NCI-H1092 (cell line): ENCODE results near the gene RCAN2.

Experiments
- DNase-seq: peaks from one replicate; lab custom pipeline; 2025; lab: John Stamatoyannopoulos, UW

RCAN2 gene

DNA sequence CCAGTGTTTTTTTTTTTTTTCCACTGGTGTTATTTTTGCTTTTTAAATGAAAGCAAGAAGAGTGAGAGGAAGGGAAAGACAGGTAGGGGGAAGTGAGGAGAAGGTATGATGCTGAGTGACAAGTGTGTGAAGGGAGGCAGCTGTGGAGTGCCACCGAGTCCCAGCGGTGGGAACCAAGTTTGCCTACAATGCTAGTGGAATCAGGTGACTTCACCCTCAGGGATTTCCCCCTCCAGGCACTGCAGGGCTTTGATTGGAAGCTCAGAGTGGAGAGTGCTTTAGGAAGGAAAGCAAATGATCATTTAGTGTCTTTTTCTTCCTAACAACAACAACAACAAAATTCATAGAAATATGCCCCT, 200.0 kb downstream of the RCAN2 start:
- DNase-seq, result no peak

DNA sequence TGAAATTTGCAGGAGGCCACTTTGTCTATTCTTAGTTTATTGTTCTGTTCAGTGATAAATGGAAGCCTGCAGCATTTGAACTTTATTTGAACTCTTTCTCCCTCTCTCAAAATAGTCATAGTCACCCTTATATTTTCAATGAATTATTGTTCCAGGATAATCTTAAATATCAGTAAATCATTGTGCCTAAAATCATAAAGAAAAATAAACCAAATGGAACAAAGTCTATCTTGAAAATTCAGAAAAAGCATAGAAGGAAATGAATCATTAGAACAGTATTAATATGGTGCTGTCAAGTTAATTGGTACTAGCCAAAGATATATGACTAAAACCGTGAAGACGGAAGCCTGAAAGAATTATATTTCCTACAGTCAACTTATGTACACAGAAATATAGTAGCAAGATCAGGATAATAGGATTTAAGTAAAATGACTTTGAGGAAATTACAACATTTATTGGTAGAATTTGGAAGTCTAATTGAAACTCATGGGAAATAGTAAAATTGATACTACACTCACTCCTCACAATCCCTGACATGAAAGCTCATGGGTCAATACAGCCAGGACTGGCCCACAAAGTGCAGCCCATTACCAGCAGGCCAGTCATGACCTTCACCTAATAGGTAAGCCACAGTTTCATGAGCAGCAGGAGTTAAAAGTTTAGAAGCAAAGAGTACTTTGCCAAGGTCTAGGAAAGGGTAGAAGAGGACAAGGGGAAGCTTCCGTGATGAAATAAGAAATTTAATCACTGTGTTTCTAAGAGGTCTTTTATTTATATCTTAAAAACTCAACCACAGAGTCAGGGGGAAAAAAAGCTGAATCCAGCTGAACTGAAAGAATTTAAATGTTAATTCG, 200.6 kb downstream of the RCAN2 start:
- DNase-seq, result no peak

DNA sequence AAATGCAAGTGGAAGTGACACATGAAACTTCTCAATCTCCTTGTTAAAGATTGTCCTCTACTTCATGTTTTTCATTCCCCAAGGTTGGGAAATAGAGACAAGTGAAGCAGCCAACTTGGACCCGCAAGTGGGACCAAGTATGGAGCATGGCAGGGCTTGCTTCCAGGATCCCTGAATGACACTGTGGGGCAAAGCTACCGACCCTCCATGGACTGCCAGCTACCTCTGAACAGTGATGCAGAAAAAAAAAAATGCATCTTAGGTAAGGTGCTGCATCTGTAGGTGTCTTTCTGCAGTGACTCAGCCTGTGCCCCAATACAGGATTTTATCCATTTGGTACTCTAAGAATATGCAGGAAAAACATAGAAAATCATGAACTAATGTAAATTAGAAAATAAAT, 201.4 kb downstream of the RCAN2 start:
- no peak for DNase-seq

- DNase-seq, result no peak
Observed at GRCh38 chr6:46288835-46289234, 202.4 kb downstream of the RCAN2 start.

DNA sequence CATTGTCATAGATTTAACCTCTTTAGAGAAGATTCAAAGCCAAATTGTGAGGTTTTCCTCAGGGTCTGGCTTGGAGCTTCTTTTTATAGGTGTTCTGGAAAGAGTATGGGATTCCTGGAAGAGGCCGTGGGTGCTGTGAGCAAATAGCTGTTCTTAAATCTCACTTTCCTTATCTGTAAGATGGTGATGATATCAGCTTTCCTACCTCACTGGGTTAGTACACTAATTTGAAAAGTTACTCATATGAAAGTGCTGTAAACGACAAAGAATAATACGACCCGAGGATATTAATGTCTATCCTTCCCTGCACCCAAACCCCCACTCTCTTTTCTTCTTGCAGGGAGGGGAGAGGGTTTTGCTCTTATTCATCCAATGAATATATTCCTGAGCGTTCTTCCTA, 203.6 kb downstream of the RCAN2 start:
- no peak for DNase-seq

DNA sequence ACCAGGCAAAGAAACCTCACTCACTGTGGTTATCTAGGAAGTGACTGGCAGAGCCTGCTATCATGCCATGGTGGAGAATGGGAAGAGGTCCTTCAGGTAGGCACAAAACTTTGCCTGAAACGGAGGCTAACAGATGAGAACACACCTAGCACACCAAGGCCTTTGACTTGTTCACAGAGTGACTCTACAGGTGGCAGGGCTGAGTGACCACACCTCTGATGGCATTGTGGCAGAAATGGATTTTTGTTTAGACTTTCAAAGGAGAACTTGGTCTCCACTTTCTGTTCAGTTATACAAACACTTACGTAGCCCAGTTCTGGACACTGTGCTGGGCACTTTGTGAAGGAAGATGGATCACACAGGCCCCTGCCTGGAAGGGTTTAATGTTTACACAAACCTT, 204.2 kb downstream of the RCAN2 start:
- no peak for DNase-seq

DNA sequence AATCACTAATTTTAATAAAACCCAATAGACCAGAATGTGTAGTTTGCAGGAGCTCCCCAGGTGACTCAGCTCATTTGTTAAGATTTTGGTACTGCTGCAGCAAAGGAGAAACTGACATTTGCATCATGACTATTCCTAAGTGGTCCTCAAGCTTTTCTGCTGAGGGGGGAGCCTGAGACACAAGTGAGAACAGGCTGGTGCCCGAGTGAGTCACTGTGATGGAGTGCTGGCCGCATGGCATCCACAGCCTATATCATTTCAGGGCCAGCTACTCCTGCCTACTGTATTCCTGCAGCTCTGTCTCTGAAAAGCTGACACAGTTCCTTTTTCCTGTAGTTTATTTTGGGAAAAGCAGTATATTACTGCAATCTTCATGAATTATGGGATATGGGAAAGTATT, 206.8 kb downstream of the RCAN2 start:
- no peak for DNase-seq

- DNase-seq, result no peak
Observed at GRCh38 chr6:46281110-46281509, 210.1 kb downstream of the RCAN2 start.

DNA sequence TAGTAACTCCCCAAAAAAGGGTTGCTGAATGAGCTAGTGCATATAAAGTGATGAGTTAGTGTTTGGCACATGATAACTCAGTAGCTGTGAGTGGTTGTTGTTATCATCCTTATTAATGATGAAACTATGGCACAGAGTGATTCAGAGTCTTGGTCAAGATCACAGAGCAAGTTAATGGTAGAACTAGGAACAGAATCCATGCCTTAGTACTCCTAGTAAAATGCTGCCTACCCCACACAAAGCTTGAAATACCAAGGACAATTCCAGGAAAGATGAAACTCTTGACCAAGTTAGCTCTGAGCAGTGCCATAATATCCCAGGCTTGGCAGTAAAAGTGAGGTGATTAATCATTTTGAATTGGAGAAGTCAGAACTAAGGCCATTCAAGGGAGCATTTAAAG, 211.4 kb downstream of the RCAN2 start:
- no peak for DNase-seq

DNA sequence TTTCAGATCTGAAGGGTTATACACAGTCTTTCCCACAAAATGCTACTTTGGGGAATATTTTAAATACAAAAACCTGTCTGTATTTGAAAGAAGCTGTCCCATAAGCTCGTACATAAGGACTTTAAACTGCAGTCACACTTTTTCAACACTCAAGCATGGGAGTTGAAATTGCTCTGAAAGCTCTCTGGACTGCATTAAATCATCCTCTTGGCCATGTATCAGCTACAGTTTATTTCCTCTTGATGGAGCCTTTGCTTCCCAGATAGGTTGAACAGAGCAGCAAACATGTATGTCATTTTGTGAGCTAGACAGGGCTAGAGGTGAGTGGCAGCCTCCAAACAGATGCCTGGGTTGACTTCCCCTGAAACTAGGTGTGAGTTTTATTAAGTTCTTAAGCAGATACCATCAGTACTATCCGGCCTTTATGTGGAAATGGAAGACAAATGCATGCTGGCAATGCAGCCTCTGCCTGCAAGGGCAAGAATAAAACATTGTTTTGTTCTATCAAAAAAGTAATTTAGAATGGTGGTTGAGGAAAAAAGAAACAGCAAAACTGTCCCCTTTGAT, 214.6 kb downstream of the RCAN2 start:
- no peak for DNase-seq

GRCh38 chr6:46274502-46274901, 216.7 kb downstream of the RCAN2 start:
- no peak for DNase-seq

GRCh38 chr6:46273911-46274310, 217.3 kb downstream of the RCAN2 start:
- DNase-seq, result no peak

DNA sequence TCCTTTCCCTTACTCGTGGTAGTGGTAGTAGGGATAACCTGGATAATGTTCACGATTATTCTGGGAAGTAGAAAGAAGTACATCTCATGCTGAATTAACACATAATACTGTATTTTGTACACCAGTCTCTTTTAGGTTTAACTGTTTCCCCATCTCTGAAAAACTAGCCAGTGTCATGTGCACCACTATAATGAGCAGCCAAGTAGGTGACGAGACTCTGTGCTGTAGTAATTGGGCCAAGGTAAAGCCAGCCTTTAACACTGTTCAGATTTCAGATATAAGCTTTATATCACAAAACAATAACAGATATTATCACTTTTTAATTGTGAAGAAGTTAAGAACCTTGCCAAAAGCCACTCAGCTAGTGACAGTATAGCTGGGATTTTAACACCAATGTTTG, 219.5 kb downstream of the RCAN2 start:
- DNase-seq, result no peak

- DNase-seq, result no peak
Observed at GRCh38 chr6:46271107-46271506, 220.1 kb downstream of the RCAN2 start.

GRCh38 chr6:46270336-46270735, 220.9 kb downstream of the RCAN2 start:
- no peak for DNase-seq

DNA sequence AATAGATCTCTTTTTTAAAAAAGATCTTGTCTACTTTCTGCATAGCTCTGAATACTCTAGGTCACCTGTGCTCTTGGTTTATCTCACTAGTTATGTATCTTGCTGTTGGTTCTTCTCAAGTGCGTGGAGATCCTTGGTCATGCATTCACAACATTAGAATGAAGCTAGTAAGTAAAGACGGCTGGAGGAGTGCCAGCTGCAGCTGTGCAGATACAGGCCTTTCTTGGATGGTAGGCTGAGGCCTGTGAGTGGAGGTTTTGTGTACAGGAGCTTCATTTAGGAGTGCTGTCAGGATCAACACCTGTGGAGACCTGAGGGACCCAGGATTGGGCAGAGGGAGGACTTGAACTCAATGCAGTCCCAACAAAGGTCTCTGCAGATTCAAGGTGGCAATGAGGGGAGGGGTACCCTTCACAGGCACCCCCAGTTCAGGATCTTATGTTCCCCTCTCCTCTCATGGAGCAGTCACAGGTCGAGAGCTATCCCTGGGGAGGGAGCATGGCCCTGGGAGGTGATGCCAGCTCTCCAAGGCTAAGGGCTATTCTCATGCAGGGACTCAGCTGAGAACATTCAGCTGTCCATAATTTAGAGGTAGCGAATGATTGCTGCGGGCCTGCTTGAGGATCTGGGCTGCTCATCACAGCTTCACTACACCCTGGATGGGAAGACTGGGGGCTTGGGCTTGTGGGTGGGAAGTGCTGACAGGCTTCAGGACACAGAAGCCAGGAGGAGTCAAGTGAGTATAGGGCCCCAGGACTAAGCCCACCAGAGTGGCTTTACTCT, 221.6 kb downstream of the RCAN2 start:
- DNase-seq, result peak; percentile 7

GRCh38 chr6:46267515-46267914, 223.7 kb downstream of the RCAN2 start:
- DNase-seq, result no peak

- no peak for DNase-seq
Observed at GRCh38 chr6:46265373-46265772, 225.9 kb downstream of the RCAN2 start.

DNA sequence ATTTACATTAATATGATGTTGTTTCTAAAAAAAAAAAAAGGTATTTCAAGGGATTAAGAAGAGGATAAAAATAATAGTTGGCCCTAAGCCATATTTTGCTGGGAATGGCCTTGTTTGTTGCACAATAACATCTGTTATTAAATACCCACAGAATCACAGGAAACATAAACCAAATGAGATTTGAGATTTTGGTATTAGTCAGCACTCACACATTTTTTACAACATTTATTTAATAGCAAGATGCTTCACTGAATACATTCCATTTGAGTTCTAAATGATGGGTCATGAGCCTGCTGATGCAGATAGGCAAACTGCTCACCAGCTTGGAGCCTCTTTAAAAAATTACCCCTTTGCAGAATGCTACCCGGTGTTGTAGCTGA, 227.6 kb downstream of the RCAN2 start:
- no peak for DNase-seq

- no peak for DNase-seq
Observed at GRCh38 chr6:46262928-46263706, 228.1 kb downstream of the RCAN2 start.

GRCh38 chr6:46258249-46258648, 233.0 kb downstream of the RCAN2 start:
- DNase-seq, result no peak

DNA sequence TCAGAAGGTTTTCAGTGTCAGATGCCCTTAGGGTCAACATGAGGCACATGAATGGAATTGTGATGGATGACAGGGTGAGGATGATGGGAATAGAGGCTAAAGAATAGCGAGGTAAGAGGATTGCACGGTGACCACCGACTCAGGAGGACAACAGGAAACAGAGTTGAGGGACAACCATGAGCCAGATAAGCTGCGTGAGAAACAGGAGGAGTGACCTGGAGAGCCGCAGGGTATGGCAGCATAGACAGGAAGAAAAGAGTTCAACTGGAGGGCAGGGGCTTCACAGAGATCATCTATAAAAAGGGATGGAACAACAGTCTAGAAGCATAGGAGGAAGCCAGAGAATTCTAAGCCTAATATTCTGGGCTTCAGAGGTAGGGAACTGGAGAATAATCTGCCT, 235.7 kb downstream of the RCAN2 start:
- DNase-seq, result no peak
